Measurements from ENCODE around the gene JPH3.

The JPH3 gene

DNA sequence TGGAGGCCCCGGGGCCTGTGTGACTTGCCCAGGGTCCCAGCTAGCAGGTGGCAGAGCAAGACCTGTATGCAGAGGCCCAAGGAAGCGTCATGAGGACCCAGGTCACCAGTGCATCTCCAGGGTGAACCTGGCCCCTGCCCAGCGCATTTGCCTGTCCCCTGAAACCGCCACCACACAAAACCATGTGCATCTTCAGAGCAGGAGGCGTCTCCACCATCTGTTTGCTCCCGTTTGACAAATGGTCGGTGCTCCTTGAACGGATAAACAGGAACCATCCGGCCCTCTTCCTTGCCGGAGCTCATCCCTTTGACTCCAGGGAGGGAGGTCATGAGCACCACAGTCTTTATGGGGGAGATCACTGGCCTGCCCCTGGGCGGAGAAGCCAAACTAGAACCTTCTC, 62.5 kb downstream of the JPH3 start:
- ChIA-PET CTCF (no interaction called here), POLR2A (no interaction called here)
- TF ChIP-seq NFRKB (IDR thresholded peaks at IDR 0.05) (no peak), L3MBTL2 (conservative IDR thresholded peaks at IDR 0.05) (no peak), ARNT (IDR thresholded peaks at IDR 0.05) (no peak), CTBP1 (IDR thresholded peaks at IDR 0.05; ENCODE audit: borderline replicate concordance) (no peak), HDGF (IDR thresholded peaks at IDR 0.05; ENCODE audit: borderline replicate concordance) (no peak), SP1 (IDR thresholded peaks at IDR 0.05) (no peak), ELF4 (IDR thresholded peaks at IDR 0.05) (no peak), TARDBP (IDR thresholded peaks at IDR 0.05) (no peak)
- DNase-seq (ENCODE audit: extremely low spot score): no peak

DNA sequence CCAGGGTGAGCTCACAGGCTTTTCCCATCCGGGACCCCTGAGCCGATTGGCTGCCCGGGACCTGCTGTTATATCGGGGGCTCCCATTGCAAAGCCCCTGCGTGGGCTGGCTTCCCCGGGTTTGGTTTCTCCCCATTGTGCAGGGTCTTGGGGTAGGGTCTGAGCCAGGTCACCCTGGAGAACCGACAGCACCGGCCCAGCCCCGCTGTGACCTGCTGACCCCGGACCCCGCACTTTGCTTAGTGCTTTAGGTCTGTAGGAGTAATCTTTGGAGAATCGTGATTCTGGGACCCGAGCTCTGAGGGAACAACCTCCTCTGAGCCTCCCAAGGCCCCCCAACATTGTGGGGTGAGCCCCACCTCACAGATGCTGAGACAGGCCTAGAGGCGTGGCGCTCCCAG, 62.9 kb downstream of the JPH3 start:
- CTCF ChIA-PET: no interaction called here

DNA sequence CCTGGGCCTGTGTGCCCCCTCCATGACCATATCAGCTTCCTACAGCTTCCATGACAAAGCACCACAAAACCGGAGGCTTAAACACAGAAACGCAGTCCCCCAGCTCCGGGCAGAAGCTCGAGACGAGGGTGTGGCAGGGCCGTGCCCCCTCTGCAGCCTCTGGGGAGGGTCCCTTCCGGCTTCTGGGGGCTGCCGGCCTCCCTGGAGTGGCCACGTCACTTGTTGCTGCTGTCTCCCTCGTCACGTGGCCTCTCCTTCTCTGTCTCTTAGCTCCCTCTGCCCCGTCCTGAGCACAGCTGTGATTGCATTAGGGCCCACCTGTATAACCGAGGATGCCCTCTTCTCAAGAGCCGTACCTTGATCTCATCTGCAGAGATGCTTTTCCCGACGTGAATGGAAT, 64.6 kb downstream of the JPH3 start:
- ChIA-PET CTCF (no interaction called here), POLR2A (no interaction called here)
- TF ChIP-seq ARNT (IDR thresholded peaks at IDR 0.05): no peak
- no peak for TF ChIP-seq SP1 (IDR thresholded peaks at IDR 0.05)
- no peak for TF ChIP-seq TARDBP (IDR thresholded peaks at IDR 0.05)
- no peak for TF ChIP-seq ELF4 (IDR thresholded peaks at IDR 0.05)
- no peak for TF ChIP-seq HDGF (IDR thresholded peaks at IDR 0.05; ENCODE audit: borderline replicate concordance)
- TF ChIP-seq BHLHE40 (IDR thresholded peaks at IDR 0.05; ENCODE audit: borderline replicate concordance): no peak
- TF ChIP-seq FOXM1 (IDR thresholded peaks at IDR 0.05; ENCODE audit: borderline replicate concordance): no peak
- TF ChIP-seq CTBP1 (IDR thresholded peaks at IDR 0.05; ENCODE audit: borderline replicate concordance): no peak
- TF ChIP-seq NFRKB (IDR thresholded peaks at IDR 0.05): no peak
- TF ChIP-seq, protein P1, sequence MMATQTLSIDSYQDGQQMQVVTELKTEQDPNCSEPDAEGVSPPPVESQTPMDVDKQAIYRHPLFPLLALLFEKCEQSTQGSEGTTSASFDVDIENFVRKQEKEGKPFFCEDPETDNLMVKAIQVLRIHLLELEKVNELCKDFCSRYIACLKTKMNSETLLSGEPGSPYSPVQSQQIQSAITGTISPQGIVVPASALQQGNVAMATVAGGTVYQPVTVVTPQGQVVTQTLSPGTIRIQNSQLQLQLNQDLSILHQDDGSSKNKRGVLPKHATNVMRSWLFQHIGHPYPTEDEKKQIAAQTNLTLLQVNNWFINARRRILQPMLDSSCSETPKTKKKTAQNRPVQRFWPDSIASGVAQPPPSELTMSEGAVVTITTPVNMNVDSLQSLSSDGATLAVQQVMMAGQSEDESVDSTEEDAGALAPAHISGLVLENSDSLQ (IDR thresholded peaks at IDR 0.05): no peak
- no peak for DNase-seq (ENCODE audit: extremely low spot score)

More for the DNA sequence above, 62.9 kb downstream of the JPH3 start:
- POLR2A ChIA-PET: no interaction called here
- no peak for DNase-seq (ENCODE audit: extremely low spot score)
- TF ChIP-seq ZNF384 (IDR thresholded peaks at IDR 0.05) (no peak), BHLHE40 (IDR thresholded peaks at IDR 0.05; ENCODE audit: borderline replicate concordance) (no peak), HDGF (IDR thresholded peaks at IDR 0.05; ENCODE audit: borderline replicate concordance) (no peak), ARNT (IDR thresholded peaks at IDR 0.05) (no peak), LEF1 (IDR thresholded peaks at IDR 0.05; ENCODE audit: borderline replicate concordance) (no peak), FOXM1 (IDR thresholded peaks at IDR 0.05; ENCODE audit: borderline replicate concordance) (no peak), SUZ12 (IDR thresholded peaks at IDR 0.05) (no peak), FOXA1 (IDR thresholded peaks at IDR 0.05) (no peak), CTBP1 (IDR thresholded peaks at IDR 0.05; ENCODE audit: borderline replicate concordance) (no peak)

DNA sequence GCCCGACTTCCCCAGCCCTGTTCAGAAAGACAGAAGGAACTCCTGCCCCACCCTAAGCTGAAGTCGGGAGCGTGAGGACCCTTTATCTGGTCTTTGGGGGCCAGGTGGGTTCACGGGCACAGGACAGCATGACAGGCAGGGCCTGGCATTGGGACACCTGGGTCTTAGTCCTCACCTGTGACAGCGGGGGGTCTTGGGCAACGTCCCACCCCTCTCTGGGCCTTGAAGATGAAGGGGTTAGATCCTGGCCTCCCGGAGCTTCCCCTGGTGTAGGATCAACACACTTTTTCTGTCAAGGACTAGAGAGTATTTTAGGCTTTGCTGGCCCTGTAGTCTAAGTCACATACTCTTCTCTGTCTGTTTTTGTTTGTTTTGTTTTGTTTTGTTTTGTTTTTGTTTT, 65.1 kb downstream of the JPH3 start:
- DNase-seq (ENCODE audit: extremely low spot score): no peak
- TF ChIP-seq, protein P1 (IDR thresholded peaks at IDR 0.05): no peak
- TF ChIP-seq L3MBTL2 (conservative IDR thresholded peaks at IDR 0.05) (no peak), BHLHE40 (IDR thresholded peaks at IDR 0.05; ENCODE audit: borderline replicate concordance) (no peak), LEF1 (IDR thresholded peaks at IDR 0.05; ENCODE audit: borderline replicate concordance) (no peak), ELF4 (IDR thresholded peaks at IDR 0.05) (no peak), FOXM1 (IDR thresholded peaks at IDR 0.05; ENCODE audit: borderline replicate concordance) (no peak), ARNT (IDR thresholded peaks at IDR 0.05) (no peak), SUZ12 (IDR thresholded peaks at IDR 0.05) (no peak), FOXA1 (IDR thresholded peaks at IDR 0.05) (no peak), SP1 (IDR thresholded peaks at IDR 0.05) (no peak)
- ChIA-PET POLR2A (no interaction called here), CTCF (no interaction called here)

DNA sequence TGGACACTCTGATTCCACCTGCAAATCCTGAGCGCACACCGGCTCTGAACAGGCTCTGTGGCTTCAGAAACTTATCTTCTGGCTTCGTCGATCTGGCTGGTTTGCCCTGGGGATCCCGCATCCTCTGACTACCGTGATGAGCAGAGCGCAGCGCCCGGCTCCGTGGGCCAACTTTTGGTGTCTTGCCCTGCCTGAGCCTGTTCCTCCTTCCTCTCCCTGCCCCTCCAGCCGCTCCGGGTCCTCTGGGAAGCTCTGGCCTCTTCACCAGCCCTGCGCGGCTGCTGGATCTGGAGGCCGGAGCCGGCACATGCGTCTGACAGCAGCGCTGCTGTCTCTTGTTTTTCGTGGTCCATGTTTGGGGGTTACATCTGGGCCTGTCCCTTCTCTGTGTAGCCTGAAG, 65.6 kb downstream of the JPH3 start:
- DNase-seq (ENCODE audit: extremely low spot score): no peak
- CTCF ChIA-PET: no interaction called here
- POLR2A ChIA-PET: no interaction called here
- TF ChIP-seq LEF1 (IDR thresholded peaks at IDR 0.05; ENCODE audit: borderline replicate concordance) (no peak), ARNT (IDR thresholded peaks at IDR 0.05) (no peak), SP1 (IDR thresholded peaks at IDR 0.05) (no peak), TARDBP (IDR thresholded peaks at IDR 0.05) (no peak), CTBP1 (IDR thresholded peaks at IDR 0.05; ENCODE audit: borderline replicate concordance) (no peak), HDGF (IDR thresholded peaks at IDR 0.05; ENCODE audit: borderline replicate concordance) (no peak), L3MBTL2 (conservative IDR thresholded peaks at IDR 0.05) (no peak), FOXM1 (IDR thresholded peaks at IDR 0.05; ENCODE audit: borderline replicate concordance) (no peak), ELF4 (IDR thresholded peaks at IDR 0.05) (no peak), BHLHE40 (IDR thresholded peaks at IDR 0.05; ENCODE audit: borderline replicate concordance) (no peak), SUZ12 (IDR thresholded peaks at IDR 0.05) (no peak), ZNF384 (IDR thresholded peaks at IDR 0.05) (no peak), FOXA1 (IDR thresholded peaks at IDR 0.05) (no peak)
- TF ChIP-seq, protein P1 (IDR thresholded peaks at IDR 0.05): no peak

DNA sequence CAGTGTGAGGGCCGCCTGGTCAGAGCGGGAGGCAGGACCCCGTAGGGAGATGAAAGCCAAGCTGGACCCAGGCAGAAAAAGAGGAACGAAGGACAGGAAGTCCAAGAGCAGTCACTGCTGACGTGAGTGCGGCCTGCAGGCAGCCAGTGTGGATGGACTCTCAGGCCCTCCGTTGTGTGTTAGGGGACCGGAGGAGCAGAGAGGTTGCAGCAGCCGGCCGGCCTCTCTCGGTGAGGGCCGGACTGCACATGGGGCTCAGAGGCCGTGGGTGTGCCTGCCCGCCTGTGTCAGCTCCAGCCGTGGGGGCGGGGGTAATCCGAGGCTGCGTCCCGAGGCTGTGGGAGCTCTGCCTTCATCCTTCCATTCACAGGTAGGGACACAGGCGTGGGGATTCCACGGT, 67.4 kb downstream of the JPH3 start:
- TF ChIP-seq LEF1 (IDR thresholded peaks at IDR 0.05; ENCODE audit: borderline replicate concordance) (no peak), HDGF (IDR thresholded peaks at IDR 0.05; ENCODE audit: borderline replicate concordance) (no peak), CTBP1 (IDR thresholded peaks at IDR 0.05; ENCODE audit: borderline replicate concordance) (no peak), SUZ12 (IDR thresholded peaks at IDR 0.05) (no peak), ARNT (IDR thresholded peaks at IDR 0.05) (no peak), NFRKB (IDR thresholded peaks at IDR 0.05) (no peak), ELF4 (IDR thresholded peaks at IDR 0.05) (no peak), FOXM1 (IDR thresholded peaks at IDR 0.05; ENCODE audit: borderline replicate concordance) (no peak)
- no peak for DNase-seq (ENCODE audit: extremely low spot score)
- ChIA-PET POLR2A (interaction anchor here (0.6 kb wide), 1 partner anchor 24 kb away, joined by 3 read pairs; no protein-coding TSS in a partner anchor), CTCF (no interaction called here)

DNA sequence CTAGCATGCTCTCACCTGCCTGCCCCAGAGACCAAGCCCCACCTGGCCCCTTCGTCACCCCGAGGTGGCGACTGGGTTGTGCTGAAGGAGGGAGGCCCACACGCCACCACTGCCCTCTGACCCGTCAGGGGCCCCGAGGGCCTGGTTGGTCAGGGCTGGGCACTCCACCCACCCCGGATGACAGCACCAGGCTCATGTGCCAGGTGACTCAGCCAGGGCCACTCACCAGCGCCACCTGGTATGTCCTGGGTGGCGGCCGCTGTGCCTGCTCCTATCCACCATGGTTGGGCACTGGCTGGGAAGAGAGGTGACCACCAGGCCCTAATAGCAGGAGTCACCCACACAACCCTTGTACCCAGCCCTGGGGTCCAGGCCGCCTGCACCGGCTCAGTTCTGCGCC, 68.9 kb downstream of the JPH3 start:
- POLR2A ChIA-PET: no interaction called here
- CTCF ChIA-PET: no interaction called here
- TF ChIP-seq BHLHE40 (IDR thresholded peaks at IDR 0.05; ENCODE audit: borderline replicate concordance): no peak
- no peak for TF ChIP-seq SP1 (IDR thresholded peaks at IDR 0.05)
- no peak for TF ChIP-seq CTBP1 (IDR thresholded peaks at IDR 0.05; ENCODE audit: borderline replicate concordance)
- no peak for TF ChIP-seq FOXK2 (IDR thresholded peaks at IDR 0.05)
- TF ChIP-seq, protein P1 (IDR thresholded peaks at IDR 0.05): no peak
- no peak for TF ChIP-seq SUZ12 (IDR thresholded peaks at IDR 0.05)
- no peak for TF ChIP-seq NFRKB (IDR thresholded peaks at IDR 0.05)
- no peak for TF ChIP-seq HDGF (IDR thresholded peaks at IDR 0.05; ENCODE audit: borderline replicate concordance)
- no peak for TF ChIP-seq ZNF384 (IDR thresholded peaks at IDR 0.05)
- no peak for TF ChIP-seq FOXA1 (IDR thresholded peaks at IDR 0.05)
- TF ChIP-seq L3MBTL2 (conservative IDR thresholded peaks at IDR 0.05): no peak
- DNase-seq (ENCODE audit: extremely low spot score): no peak

Measured in HEK293T (cell line).